ENCODE data around the gene ESR2.
"Not testable (repeated sequence)": the region's sequence is repeated elsewhere in the genome, so short reads cannot be mapped to it uniquely, and the experiment has no call there.

Gene ESR2

GRCh38 chr14:64074961-64075612, 219.1 kb downstream of the ESR2 start:
- no peak for DNase-seq

- DNase-seq: no peak
Measured at GRCh38 chr14:64069634-64070359, 224.4 kb downstream of the ESR2 start.

- no peak for DNase-seq
Measured at GRCh38 chr14:64064447-64064846, 229.7 kb downstream of the ESR2 start.

- DNase-seq: no peak
Measured at GRCh38 chr14:64062381-64063115, 231.6 kb downstream of the ESR2 start.

- DNase-seq: no peak
Measured at GRCh38 chr14:64061706-64062105, 232.5 kb downstream of the ESR2 start.

GRCh38 chr14:64061115-64061514, 233.1 kb downstream of the ESR2 start:
- DNase-seq: no peak

GRCh38 chr14:64060648-64061096, 233.5 kb downstream of the ESR2 start:
- DNase-seq: no peak

GRCh38 chr14:64060199-64060545, 234.0 kb downstream of the ESR2 start:
- no peak for DNase-seq

- DNase-seq: no peak
Measured at GRCh38 chr14:64059454-64060198, 234.5 kb downstream of the ESR2 start.

GRCh38 chr14:64053694-64054669, 240.2 kb downstream of the ESR2 start:
- DNase-seq: no peak

- DNase-seq: no peak
Measured at GRCh38 chr14:64049616-64050381, 244.4 kb downstream of the ESR2 start.

- no peak for DNase-seq
Measured at GRCh38 chr14:64045091-64045490, 249.1 kb downstream of the ESR2 start.

GRCh38 chr14:64043296-64043695, 250.9 kb downstream of the ESR2 start:
- DNase-seq: not testable (repeated sequence)

GRCh38 chr14:64040044-64040443, 254.1 kb downstream of the ESR2 start:
- DNase-seq: no peak

- DNase-seq: no peak
Measured at GRCh38 chr14:64038841-64039542, 255.2 kb downstream of the ESR2 start.

GRCh38 chr14:64037869-64038745, 256.1 kb downstream of the ESR2 start:
- DNase-seq: not testable (repeated sequence)

- no peak for DNase-seq
Measured at GRCh38 chr14:64035143-64035542, 259.0 kb downstream of the ESR2 start.

Measured in right forelimb (tissue), 1 donor.